Stimulated activated CD4-positive, alpha-beta T cell treated with anti-CD3 and anti-CD28 coated beads, Interleukin-1b, Interleukin-23, amount 100 ng/mL, for 4 hours (primary cell): ENCODE results near the gene TEX13D.

Source experiments
- DNase-seq, 2 donors: peaks; one replicate each; pipeline ENCODE4 v3.0.0-alpha.2; 2020; ENCODE audit warnings: low read depth in 2 of 2

Gene TEX13D

GRCh38 chrX:124348182-124348581, 15.7 kb downstream of the TEX13D start:
- no peak for DNase-seq

- no peak for DNase-seq
Measured at GRCh38 chrX:124348885-124349453, 16.5 kb downstream of the TEX13D start.

- DNase-seq: no peak
Measured at GRCh38 chrX:124354648-124355047, 22.2 kb downstream of the TEX13D start.

GRCh38 chrX:124358800-124359383, 26.4 kb downstream of the TEX13D start:
- no peak for DNase-seq

GRCh38 chrX:124362072-124362471, 29.6 kb downstream of the TEX13D start:
- no peak for DNase-seq

GRCh38 chrX:124362761-124363160, 30.3 kb downstream of the TEX13D start:
- DNase-seq: no peak

- DNase-seq: no peak
Measured at GRCh38 chrX:124369722-124370121, 37.3 kb downstream of the TEX13D start.

GRCh38 chrX:124373348-124373747, 40.9 kb downstream of the TEX13D start:
- DNase-seq: no peak

GRCh38 chrX:124378643-124379042, 46.2 kb downstream of the TEX13D start:
- DNase-seq: no peak

GRCh38 chrX:124383354-124383753, 50.9 kb downstream of the TEX13D start:
- DNase-seq: no peak

- DNase-seq: no peak
Measured at GRCh38 chrX:124386401-124386800, 53.9 kb downstream of the TEX13D start.
